ENCODE measurements around the gene MPP1. TPM values are rescaled to one million over a fixed set of nuclear protein-coding genes. Genes with fewer than 3 reads are reported as not detected.

MPP1 gene
- total RNA-seq, 1 donor from 2014 or later: 13.3 TPM

- Mint-ChIP-seq H3K4me3 (ENCODE audit: unreplicated experiment) (no peak overlapping the region), H3K36me3 (ENCODE audit: low read depth) (no peaks in the 10 kb centered on the region), H3K27ac (ENCODE audit: unreplicated experiment) (peak overlapping the region; percentile 94), H3K27me3 (ENCODE audit: low read depth) (no peaks in the 10 kb centered on the region), H3K9me3 (ENCODE audit: low read depth) (peaks cover 7% of the 10 kb centered on the region), H3K4me1 (ENCODE audit: low read depth) (peaks cover 76% of the 10 kb centered on the region)
- no peak for TF ChIP-seq CTCF (IDR thresholded peaks at IDR 0.05)
- no peak for DNase-seq (ENCODE audit: low spot score)
Measured at GRCh38 chrX:154735695-154736393, 69.4 kb downstream of the MPP1 start.

GRCh38 chrX:154734061-154734781, 71.1 kb downstream of the MPP1 start:
- no peaks in the 10 kb centered on the region for H3K27me3 Mint-ChIP-seq (ENCODE audit: low read depth)
- peaks cover 8% of the 10 kb centered on the region for H3K9me3 Mint-ChIP-seq (ENCODE audit: low read depth)
- H3K36me3 Mint-ChIP-seq (ENCODE audit: low read depth): no peaks in the 10 kb centered on the region
- DNase-seq (ENCODE audit: low spot score): no peak
- H3K4me3 Mint-ChIP-seq (ENCODE audit: unreplicated experiment): peak overlapping the region; percentile 17
- H3K27ac Mint-ChIP-seq (ENCODE audit: unreplicated experiment): peak overlapping the region; percentile 94
- peaks cover 92% of the 10 kb centered on the region for H3K4me1 Mint-ChIP-seq (ENCODE audit: low read depth)
- TF ChIP-seq CTCF (IDR thresholded peaks at IDR 0.05): no peak

DNA sequence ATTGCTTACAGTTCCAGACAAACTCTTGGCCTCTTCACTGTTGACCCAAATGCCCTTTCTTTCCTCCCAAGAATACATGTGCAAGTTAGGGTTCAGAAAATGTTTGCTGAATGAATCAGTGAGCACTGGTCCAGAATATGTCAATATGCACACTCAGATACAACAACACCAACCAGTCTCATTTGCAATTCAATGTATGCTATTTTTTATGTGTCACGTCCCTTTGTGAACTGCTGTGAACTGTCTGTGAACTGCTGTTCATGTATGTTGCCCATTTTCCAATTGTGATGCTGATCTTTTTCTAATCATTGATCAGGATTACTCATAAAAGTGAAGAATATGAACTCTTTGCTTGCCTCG, 72.2 kb downstream of the MPP1 start:
- Mint-ChIP-seq H3K9me3 (ENCODE audit: low read depth) (peaks cover 8% of the 10 kb centered on the region), H3K4me1 (ENCODE audit: low read depth) (peaks cover 94% of the 10 kb centered on the region), H3K36me3 (ENCODE audit: low read depth) (no peaks in the 10 kb centered on the region), H3K27ac (ENCODE audit: unreplicated experiment) (peak overlapping the region; percentile 52), H3K4me3 (ENCODE audit: unreplicated experiment) (no peak overlapping the region), H3K27me3 (ENCODE audit: low read depth) (no peaks in the 10 kb centered on the region)
- DNase-seq (ENCODE audit: low spot score): no peak
- TF ChIP-seq CTCF (IDR thresholded peaks at IDR 0.05): no peak

- H3K36me3 Mint-ChIP-seq (ENCODE audit: low read depth): no peaks in the 10 kb centered on the region
- H3K4me3 Mint-ChIP-seq (ENCODE audit: unreplicated experiment): no peak overlapping the region
- H3K4me1 Mint-ChIP-seq (ENCODE audit: low read depth): peaks cover 96% of the 10 kb centered on the region
- no peak for DNase-seq (ENCODE audit: low spot score)
- peaks cover 8% of the 10 kb centered on the region for H3K9me3 Mint-ChIP-seq (ENCODE audit: low read depth)
- no peak for TF ChIP-seq CTCF (IDR thresholded peaks at IDR 0.05)
- H3K27ac Mint-ChIP-seq (ENCODE audit: unreplicated experiment): peak overlapping the region; percentile 52
- no peaks in the 10 kb centered on the region for H3K27me3 Mint-ChIP-seq (ENCODE audit: low read depth)
Measured at GRCh38 chrX:154732421-154733065, 72.7 kb downstream of the MPP1 start.

- Mint-ChIP-seq H3K4me1 (ENCODE audit: low read depth) (peaks cover 96% of the 10 kb centered on the region), H3K4me3 (ENCODE audit: unreplicated experiment) (no peak overlapping the region), H3K27me3 (ENCODE audit: low read depth) (no peaks in the 10 kb centered on the region), H3K27ac (ENCODE audit: unreplicated experiment) (peak overlapping the region; percentile 62), H3K9me3 (ENCODE audit: low read depth) (peaks cover 3% of the 10 kb centered on the region), H3K36me3 (ENCODE audit: low read depth) (no peaks in the 10 kb centered on the region)
- no peak for TF ChIP-seq CTCF (IDR thresholded peaks at IDR 0.05)
- no peak for DNase-seq (ENCODE audit: low spot score)
Measured at GRCh38 chrX:154731881-154732280, 73.4 kb downstream of the MPP1 start.
